ENCODE results near the gene ANKRD63.
A peak's percentile ranks its signal among the peaks of the same experiment; 100 is the strongest.

DNA sequence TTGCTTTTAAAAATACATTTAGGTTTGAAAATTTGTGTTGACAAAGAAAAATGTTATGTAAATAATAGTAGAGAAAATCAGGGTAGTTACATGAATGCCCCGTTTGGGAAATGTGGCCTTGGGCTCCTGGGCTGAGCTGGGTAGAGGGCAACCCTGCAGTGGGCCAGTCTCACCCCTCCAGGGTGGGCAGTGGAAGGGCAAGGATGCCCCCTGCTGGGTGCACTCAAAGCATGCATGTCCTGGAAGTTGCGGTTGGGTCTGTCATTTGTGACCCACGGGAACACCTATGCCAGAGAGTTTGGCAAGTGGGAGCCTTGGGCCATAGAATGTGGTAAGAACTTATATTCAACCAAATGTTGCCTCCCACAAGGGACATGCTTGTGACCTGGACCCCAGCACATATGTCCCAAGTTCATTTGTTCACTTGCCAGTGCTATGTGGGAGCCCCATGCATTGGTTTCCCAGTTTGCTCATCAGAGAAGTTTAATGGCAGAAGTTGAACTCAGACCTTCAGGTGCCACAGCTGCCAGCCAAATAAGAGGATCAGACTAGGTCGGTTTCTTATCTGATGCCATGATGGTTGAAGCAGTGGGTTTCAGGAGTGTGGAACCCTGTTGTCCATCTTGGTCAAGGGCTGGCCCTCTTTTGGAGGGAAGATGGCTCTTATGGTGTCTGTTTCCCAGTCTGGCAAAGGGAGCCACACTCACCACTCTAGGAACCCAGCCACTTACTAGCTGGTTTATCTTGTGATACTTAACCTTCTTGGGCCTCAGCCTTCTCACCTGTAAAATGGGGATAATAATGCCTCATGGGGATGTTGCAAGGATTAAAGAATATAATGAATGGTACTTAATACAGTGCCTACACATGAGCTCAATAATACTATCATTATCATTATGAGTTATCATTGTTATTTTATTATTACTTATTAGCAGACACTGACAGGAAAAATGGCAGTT lies 27.4 kb upstream of the ANKRD63 start:
- TF ChIP-seq ZKSCAN5 (CRISPR knock-in tag; IDR thresholded peaks at IDR 0.05) (no peak), CREM (IDR thresholded peaks at IDR 0.05) (no peak), CREM (CRISPR knock-in tag; IDR thresholded peaks at IDR 0.05) (no peak), MXI1 (IDR thresholded peaks at IDR 0.05; ENCODE audit: borderline replicate concordance, low read depth, low read length) (no peak), POLR2A (IDR thresholded peaks at IDR 0.05; ENCODE audit: insufficient read depth in 1 of 2, low read depth in 2 of 2, low read length in 2 of 2) (no peak), FOXA1 (IDR thresholded peaks at IDR 0.05) (no peak), FOXA1 (CRISPR knock-in tag; IDR thresholded peaks at IDR 0.05) (no peak), ZSCAN21 (CRISPR knock-in tag; IDR thresholded peaks at IDR 0.05; ENCODE audit: borderline replicate concordance) (no peak), FOXK2 (IDR thresholded peaks at IDR 0.05) (no peak), SRF (IDR thresholded peaks at IDR 0.05; ENCODE audit: low read depth, low read length) (no peak), POLR2G (IDR thresholded peaks at IDR 0.05; ENCODE audit: low read depth, low read length) (no peak), ZNF274 (CRISPR knock-in tag; IDR thresholded peaks at IDR 0.05) (no peak), RARG (CRISPR knock-in tag; IDR thresholded peaks at IDR 0.05; ENCODE audit: low read depth) (no peak)
- TF ChIP-seq, protein P1, sequence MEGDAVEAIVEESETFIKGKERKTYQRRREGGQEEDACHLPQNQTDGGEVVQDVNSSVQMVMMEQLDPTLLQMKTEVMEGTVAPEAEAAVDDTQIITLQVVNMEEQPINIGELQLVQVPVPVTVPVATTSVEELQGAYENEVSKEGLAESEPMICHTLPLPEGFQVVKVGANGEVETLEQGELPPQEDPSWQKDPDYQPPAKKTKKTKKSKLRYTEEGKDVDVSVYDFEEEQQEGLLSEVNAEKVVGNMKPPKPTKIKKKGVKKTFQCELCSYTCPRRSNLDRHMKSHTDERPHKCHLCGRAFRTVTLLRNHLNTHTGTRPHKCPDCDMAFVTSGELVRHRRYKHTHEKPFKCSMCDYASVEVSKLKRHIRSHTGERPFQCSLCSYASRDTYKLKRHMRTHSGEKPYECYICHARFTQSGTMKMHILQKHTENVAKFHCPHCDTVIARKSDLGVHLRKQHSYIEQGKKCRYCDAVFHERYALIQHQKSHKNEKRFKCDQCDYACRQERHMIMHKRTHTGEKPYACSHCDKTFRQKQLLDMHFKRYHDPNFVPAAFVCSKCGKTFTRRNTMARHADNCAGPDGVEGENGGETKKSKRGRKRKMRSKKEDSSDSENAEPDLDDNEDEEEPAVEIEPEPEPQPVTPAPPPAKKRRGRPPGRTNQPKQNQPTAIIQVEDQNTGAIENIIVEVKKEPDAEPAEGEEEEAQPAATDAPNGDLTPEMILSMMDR (CRISPR knock-in tag; IDR thresholded peaks at IDR 0.05): peak; percentile 81
